COR-L47 (cell line): ENCODE measurements around the gene PNMA6E.
"Not testable (repeated sequence)": the region's sequence is repeated elsewhere in the genome, so short reads cannot be mapped to it uniquely, and the experiment has no call there.

Experiments used
- DNase-seq: peaks from one replicate; lab custom pipeline; 2025; lab: John Stamatoyannopoulos, UW

PNMA6E gene

DNA sequence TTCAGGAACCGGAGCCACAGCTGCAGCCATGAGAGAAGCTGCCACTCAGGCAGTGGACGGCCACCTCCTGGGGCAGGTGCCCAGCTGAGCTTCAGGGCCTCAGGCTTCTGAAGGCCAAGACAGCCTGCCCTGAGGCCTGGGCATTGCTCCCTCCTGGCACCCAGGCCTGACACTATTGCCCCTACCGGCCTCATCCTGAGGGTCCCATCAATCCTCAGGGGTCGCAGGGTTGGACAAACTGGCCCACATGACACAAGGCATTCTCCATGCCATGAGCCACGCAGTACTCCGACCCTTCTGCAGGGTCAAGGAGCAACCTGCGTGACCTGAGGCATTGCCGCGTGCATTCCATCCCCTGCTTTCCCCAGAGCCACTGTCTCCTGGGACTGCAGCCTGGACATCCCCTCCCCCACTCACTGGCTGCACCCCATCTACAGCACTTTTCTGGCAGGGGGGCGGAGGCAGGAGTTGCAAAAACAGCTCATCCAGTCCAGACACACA, 7.1 kb upstream of the PNMA6E start:
- DNase-seq, result no peak

DNA sequence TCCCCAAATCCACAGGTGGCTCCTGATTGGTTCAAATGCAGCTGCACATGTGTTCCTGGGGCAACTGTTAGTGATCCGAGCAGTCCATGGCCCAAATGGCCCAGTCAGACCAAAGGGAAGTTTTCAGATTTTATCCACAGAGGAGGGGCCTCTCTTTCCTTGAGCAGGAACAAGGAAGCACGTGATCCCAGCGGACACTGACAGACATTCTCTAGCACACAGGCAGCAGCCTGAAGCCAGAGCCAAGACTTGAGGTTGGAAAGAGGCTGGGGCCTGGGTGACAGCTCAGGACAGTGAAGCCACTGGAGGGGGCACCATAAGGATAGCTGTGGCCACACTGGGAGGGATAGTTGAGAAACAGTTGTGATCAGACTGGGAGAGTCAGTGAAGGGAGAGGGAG, 6.6 kb upstream of the PNMA6E start:
- no peak for DNase-seq

DNA sequence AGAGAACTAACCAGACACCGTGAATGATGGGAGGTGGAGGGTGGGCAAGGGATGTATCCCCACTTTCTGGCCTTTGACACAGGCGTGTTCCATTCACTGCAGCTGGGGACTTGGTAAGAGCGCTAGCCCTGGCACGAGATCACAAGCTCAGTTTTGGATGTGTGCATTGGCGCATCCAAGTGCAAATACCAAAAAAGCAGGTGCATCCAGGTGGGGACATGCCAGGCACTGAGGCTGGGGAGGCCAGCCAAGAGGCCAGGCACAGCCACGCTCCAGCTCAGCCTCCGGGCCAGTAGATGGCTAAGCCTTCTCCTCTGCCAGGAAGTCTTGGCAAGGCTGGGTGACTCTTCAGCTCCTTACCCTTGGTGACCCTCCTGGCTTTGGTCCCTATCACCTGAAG, 5.8 kb upstream of the PNMA6E start:
- no peak for DNase-seq

DNA sequence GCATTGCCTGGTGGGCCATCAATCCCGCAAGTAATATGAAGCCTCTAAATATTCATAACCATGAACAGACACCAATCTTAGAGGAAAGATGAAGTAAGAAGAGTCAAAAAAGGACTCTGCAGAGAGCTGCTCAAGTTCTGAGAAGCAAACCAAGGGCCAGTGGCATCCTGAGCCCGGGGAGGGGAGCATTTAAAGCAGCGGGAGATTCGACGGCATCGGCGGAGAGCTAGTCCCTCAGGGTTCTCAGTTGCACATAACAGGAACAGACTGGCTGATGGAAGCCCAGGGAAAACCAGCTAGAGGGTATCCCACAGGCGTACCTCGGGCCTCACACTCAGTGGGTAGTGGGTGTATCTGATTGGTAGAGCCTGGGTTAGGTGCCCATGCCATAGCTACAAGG, 4.9 kb upstream of the PNMA6E start:
- DNase-seq, result no peak

DNA sequence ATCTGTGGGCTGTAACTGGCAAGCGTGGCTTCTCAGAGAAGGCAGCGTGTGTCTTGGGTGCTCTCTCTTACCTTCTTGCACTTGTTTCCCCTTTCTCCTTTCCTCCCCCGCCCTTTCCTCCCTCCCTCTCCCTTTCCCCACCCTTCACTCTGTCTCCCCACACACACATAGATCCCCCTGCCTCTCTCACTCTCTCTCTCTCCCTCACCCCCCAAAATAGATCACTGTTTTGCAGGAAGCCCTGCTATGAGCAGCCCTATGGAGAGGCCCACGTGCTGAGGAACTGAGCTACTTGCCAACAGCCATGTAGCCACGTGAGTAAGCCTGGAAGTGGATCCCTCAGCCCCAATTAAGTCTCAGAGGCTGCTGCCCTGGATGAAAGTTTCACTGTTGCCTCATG, 4.3 kb upstream of the PNMA6E start:
- no peak for DNase-seq

DNA sequence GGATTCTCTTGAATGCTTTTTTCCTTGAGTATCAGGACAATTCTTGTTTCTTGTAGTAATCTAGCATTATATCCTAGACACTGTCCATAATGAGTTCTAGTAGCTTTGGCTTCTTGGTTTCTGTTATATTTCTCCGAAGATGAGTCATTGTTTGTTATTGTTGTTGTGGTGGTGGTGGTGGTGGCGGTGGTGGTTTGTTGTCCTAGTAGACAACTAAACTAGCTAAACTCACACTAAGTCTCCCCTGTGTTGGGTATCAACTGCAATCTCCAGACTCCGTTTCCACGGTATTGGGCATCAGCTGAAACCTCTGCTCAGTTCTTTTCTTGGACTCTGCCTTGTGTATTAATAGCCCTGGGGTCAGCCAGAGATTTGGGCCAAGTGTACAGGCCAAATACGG, 3.2 kb upstream of the PNMA6E start:
- not testable (repeated sequence) for DNase-seq

DNA sequence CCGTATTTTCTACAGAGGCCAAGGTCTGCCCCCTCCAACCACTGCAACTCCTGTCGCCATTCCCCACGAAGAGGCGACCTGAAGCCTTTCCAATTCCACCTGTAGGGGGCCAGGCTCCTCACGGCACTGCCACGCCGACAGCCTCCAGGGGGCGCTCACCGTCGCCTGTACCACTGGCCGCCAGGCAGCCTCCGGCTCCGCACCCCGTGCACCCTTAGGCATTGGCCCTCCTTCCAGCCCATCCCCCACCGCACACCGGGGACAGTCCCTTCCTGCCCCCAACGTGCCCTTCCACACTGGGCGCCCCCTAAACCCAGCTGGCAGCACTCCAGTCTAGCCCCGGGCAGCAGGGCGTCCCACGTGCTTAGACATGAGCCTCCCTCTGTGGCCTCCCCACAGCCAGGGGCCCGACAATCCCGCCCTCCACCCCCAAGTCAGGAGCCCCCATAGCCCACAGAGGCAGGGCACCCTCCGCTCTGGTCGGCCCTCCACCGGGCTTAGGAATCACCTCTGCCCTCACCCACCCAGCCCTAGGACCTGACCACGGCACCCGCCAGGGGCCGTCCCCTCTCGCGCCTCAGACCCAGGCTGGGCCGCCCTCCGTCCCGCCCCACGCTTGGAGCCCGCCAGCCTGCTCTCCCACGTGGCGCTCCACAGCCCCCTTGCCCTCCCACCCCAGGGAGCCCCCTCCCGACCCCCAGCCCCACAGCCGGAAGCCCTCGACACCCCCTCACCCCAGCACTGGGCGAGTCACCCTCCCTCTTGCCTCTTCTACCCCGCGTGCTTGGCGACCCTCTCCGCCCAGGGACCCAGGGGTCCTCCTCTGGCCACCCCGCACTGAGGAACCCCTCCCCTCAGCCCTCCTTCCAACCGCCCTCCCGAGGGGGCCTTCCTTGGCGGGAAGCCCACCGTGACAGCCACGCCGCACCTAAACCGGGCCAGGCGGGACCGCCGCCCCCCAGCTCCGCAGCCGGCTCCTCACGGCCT, 711 bp downstream of the PNMA6E start:
- DNase-seq, result no peak

DNA sequence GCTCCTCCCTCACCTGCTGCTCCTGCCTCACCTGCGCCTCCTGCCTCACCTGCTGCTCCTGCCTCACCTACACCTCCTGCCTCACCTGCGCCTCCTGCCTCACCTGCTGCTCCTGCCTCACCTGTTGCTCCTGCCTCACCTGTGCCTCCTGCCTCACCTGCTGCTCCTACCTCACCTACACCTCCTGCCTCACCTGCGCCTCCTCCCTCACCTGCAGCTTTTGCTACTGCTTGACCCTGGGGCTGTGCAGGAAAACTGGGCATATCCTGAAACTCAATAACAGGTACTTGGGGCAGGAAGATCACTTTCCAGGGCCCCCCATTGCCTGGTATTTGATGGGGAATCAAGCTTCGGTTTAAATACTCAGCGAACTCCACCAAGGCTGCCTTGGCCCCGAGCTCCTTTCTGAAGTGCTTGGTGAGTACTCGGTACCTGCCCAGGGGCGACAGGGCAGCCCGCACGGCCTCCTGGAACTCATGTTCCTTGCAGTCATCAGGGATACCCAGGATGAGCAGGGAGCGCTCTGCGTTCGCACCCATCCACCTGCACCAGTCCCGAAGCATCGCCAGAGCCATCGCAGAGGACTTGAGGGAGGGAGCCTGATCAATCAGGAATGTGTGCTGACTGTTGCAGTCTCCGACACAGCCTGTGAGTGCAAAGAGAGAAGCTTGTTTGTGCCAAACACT, 2.7 kb downstream of the PNMA6E start:
- no peak for DNase-seq

DNA sequence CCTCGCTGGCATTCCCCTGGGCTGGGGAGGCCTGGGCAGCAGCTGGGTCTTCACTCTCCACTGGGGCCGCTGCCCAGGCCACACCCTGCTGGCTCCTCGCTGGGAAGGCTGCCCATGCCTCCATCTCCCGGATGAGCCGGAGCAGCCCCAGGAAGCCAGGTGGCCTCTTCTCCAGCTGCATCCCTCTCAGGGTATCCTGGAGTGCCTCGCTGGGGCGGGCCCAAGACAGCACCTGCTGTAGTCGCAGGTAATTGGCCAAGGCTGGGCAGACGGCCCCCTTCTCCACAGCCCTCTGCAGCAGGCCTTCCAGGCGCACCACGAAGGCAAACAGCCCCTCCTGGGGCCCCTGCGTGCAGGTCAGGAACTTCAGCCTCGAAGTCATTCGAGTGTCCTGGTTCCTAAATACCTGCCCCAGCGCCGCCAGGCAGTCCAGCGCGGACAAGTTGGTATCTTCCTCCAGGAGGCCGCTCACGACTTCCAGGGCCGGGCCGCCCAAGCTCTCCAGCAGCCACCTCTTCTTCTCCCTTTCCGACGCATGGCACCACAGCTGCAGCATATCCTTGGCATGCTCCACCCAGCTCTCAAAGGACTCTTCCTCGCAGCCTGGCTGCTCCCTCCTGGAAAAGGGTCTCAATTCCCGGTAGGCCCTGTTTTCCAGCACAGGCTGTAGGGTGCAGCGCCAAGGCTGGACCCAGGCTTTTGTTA, 3.7 kb downstream of the PNMA6E start:
- peak; percentile 16 for DNase-seq

DNA sequence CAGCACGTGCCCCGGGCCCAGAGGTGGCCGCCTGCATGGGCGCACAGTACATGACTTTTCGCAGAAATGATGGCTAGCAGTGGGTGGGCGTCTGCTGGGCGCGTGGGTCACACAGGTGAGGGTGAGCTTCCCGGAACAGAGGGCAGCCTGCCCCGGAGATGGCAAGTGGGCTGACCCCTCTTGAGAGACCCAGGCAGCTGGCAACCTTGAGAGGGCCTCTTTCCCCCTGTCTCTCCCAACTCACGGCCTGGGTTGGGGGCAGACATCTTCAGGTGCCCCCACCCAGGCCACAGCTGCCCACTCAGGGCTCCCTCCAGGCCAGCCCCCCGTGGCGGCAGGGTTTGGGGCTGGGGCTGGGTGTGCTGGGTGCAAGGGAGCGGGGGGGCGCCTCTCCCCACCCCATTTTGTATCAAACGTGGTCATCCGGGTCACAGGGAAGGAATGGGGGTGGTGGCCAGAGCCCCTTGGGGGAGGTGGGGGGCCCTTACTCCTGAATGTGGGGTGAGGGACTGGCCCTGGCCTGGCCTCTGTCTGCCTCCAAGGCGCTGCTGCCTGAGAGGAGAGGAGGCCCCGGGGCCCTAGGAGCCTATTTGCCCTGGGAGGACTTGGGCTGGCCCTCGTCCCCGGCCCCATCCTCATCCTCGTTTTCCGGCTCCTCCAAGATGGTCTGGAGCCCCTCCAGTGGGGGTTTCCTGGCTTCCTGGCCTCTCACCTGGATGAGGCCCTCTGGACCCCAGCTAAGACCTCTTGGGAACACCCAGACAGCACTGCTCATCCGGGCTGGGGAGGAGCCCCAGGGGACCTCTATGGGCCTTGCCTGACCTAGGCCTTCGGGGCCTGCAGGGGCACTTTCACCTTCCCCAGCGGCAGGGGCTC, 4.6 kb downstream of the PNMA6E start:
- no peak for DNase-seq

DNA sequence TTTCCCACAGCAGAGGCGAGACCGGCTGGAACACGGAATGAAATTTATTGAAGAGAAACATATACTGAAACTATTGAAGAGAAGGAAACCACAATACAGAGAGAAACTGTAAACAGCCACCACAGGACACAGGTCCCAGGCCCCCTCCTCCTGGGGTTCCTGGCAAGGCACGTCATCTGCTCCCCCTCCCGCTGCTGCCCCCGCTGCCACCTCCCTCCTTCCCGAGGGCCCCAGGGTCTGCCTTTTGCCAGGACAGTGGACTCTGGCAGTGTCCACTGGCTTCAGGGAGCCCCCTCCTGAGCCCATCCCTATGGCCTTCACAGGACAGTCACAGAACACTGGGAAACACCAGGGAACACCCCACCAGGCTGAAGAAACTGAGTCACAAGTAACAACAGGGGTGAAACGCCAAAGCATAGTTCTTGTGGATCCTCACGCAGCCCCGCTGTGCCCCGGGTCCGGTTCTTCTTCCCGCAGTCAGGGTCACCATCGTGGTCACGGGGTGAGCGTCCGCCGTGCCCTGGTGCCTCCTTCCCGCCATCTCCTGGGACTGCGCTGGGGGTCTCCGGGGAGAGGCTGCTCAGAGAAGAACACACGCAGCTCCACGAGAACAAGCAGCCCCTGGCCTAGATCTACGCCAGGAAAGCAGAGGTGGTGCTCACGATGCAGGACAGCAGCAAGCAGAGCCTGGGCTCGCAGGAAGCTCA, 5.4 kb downstream of the PNMA6E start:
- DNase-seq, result no peak

DNA sequence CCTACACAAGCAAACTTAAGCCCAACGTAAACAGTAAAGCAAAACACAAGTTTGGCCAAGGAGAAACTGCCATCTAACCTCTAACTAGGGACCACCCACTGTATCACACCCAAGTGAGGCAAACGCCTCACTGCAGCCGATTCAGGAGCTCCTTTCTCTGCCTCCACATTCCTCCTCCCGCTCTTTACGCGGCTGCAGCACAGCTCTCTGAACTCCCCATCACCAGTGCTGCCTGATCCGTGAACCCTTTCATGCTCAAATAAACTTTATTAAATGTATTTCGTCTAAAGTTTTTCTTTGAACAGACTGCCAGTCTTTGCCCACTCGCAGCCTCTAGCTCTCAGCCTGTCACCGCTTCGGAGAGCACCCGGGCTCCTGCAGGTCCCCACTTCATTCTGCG, 6.5 kb downstream of the PNMA6E start:
- DNase-seq, result no peak

DNA sequence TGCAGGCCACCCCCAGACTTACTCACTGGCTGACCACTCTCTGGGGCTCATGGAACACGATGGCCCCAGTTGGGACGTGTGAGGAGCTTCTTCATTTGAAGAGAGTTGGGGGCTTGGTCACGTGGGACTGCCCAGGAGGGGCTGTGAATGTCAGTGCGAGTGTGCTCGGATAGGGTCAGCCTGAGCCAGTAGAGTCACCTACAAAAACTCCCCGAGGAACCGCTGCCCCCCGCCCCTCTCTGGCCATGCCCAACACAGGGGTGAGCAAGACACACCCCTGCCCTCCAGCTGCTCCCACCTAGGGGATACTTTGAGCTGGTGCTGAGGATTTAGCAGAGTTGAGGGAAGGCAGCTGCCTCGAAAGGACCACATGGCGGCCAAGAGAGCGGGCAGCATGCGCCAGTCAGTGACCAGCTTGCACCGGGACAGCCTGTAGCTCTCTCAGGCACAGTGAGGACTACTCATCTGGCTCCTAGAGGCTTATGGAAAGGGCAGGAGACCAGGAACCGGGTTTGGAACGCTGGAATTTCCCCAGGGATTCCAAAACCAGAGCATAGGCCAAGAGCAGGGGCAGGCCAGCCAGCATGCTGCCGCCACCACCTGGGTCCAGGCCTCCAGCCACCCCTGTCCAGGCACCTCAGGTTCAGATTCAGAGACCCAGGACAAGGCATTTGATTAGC, 8.4 kb downstream of the PNMA6E start:
- DNase-seq, result no peak

DNA sequence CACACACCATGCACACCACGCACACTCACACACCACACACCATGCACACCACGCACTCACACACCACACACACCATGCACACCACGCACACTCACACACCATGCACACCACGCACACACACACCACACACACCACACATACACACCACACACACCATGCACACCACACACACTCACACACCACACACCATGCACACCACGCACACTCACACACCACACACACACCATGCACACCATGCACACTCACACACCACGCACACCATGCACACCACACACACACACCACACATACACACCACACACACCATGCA, 11.7 kb downstream of the PNMA6E start:
- DNase-seq, result not testable (repeated sequence)

DNA sequence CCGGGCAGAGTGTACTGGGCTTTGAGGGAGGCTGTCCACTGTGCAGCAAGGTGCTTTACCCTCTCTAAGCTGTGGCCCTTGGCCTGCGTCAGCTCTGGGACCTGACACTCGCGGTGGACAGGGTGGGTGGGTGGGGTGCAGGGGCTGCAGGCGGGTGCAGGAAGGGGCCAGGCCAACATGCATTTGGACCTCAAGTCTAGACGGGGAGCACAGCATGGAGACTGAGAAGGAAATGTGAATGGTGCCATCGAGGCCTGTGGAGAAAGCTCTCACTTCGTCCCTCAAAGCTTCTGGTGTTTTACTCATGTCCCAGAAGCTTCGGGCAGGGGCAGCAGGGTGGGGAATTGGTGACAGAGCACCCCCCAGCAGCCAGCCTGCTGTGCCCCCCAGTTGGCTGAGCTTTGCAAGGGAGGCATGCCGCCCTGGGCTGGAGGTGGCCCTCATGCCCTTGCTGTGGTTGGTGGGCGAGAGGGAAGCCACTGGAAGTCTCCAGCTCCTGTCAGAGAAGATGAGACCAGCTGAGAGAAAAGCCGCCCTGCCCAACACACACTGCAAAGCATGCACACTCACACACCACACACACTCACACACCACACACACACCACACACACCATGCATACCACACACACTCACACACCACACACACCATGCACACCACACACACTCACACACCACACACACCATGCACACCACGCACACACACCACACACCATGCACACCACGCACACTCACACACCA, 12.3 kb downstream of the PNMA6E start:
- DNase-seq, result no peak

DNA sequence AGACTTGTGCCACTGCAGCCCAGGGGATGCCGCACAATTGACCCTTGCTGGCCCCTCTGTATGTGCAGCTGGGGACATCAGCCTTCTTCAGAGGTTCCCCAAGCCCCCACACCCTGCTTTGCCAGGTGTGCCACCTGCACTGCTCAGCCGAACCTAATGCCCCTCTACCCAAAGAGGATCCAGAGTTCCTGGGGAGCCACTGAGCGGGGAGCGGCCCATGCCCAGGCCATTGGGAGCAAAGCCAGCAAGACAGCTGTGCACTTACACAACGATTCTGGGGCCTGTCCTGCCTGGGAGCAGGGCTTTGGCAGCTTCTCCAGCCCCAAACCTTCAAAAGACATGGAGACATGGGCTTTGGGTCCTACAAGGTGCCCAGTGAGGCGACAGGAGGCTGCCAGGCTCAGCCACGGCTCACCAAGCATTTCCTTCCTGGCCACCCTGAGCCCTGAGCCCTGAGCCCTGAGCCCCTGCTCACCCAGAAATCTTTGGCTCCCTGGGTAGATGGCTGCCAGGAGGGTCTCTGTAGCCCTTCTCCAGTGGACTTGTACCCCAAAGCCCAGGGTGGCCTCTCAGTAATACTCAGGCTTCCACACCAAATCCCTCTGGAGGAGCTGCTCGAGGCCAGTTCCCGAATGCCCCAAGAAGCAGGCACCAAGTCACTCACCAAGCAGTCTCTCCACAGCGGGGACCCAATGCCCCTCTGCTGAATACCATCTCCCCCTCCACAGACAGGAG, 13.0 kb downstream of the PNMA6E start:
- no peak for DNase-seq

DNA sequence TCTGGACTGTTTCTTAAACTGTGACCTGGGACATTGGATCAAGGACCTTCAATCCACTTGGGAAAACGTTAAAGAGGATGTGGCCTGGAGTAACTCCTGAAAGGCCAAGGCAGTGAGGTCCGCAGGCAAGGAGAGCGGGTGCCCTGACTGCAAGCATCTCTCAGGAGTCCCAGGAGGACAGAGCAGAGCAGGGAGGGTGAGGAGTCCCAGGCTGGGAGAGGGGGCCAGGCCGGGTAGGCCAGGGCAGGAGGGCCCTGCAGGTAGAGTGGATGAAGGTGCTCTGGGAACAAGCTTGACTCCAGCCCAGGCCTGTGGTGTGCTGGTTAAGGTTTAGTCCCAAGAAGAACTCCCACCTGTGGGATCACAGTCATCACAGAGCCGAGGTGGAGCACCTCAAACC, 13.8 kb downstream of the PNMA6E start:
- no peak for DNase-seq

DNA sequence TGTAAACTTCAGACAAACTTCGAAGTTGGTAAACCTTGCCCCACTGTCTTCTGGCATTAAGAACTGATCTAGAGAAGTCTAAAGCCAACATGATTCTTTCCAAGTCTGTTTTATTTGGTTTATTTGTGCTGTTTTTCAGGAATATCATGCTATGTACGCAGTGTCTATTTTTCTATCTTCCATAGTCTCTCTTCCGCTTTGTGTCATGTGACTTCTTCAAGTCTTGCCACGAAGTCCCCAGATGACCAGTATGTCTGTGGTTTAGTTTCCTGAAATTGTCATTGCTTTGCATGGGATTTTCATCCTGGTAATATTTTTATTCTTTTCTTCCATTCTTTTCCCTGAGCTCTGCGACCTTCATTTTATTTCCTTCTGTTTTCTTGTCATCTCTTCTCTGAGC, 15.1 kb downstream of the PNMA6E start:
- DNase-seq, result no peak

DNA sequence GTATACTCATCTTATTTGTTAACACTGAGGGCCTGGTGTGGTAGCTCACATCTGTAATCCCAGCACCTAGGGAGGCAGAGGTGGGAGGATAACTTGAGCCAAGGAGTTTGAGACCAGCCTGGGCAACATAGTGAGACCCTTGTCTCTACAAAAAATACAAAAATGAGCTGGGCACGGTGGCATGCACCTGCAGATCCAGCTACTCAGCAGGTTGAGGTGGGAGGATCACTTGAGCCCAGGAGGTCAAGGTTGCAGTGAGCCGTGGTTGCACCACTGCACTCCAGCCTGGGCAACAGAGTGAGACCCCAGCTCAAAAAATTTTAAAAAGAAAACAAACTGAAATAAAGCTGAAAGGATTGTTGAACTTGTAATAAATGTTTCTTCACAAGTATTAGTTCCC, 16.2 kb downstream of the PNMA6E start:
- DNase-seq, result not testable (repeated sequence)
